ENCODE data around the gene ASGR2.
"Not testable (repeated sequence)": the region's sequence is repeated elsewhere in the genome, so short reads cannot be mapped to it uniquely, and the experiment has no call there.

Gene ASGR2

GRCh38 chr17:7095625-7096024, 19.0 kb downstream of the ASGR2 start:
- TF ChIP-seq CTCF (IDR thresholded peaks at IDR 0.05; ENCODE audit: control insufficient read depth, extremely low read depth, insufficient read depth): no peak
- H3K4me3 ChIP-seq (ENCODE audit: low read depth, low read length): no peak overlapping the region
- no peak for DNase-seq (ENCODE audit: low read depth)

- no peak overlapping the region for H3K4me3 ChIP-seq (ENCODE audit: low read depth, low read length)
Observed at GRCh38 chr17:7094652-7095019, 20.0 kb downstream of the ASGR2 start.

GRCh38 chr17:7091311-7092005, 23.2 kb downstream of the ASGR2 start:
- DNase-seq (ENCODE audit: low read depth); H3K4me3 ChIP-seq (ENCODE audit: low read depth, low read length): not testable (repeated sequence)

More at GRCh38 chr17:7094652-7095019, 20.0 kb downstream of the ASGR2 start:
- TF ChIP-seq CTCF (IDR thresholded peaks at IDR 0.05; ENCODE audit: control insufficient read depth, extremely low read depth, insufficient read depth): no peak
- DNase-seq (ENCODE audit: low read depth): no peak

- not testable (repeated sequence) for H3K4me3 ChIP-seq (ENCODE audit: low read depth, low read length); DNase-seq (ENCODE audit: low read depth)
Observed at GRCh38 chr17:7089570-7089969, 25.1 kb downstream of the ASGR2 start.

GRCh38 chr17:7088442-7088841, 26.2 kb downstream of the ASGR2 start:
- not testable (repeated sequence) for H3K4me3 ChIP-seq (ENCODE audit: low read depth, low read length); DNase-seq (ENCODE audit: low read depth)

GRCh38 chr17:7084088-7084487, 30.5 kb downstream of the ASGR2 start:
- no peak for DNase-seq (ENCODE audit: low read depth)
- no peak for TF ChIP-seq CTCF (IDR thresholded peaks at IDR 0.05; ENCODE audit: control insufficient read depth, extremely low read depth, insufficient read depth)
- H3K4me3 ChIP-seq (ENCODE audit: low read depth, low read length): no peak overlapping the region

GRCh38 chr17:7083592-7083991, 31.0 kb downstream of the ASGR2 start:
- no peak overlapping the region for H3K4me3 ChIP-seq (ENCODE audit: low read depth, low read length)
- DNase-seq (ENCODE audit: low read depth): no peak
- no peak for TF ChIP-seq CTCF (IDR thresholded peaks at IDR 0.05; ENCODE audit: control insufficient read depth, extremely low read depth, insufficient read depth)

GRCh38 chr17:7081341-7082062, 33.1 kb downstream of the ASGR2 start:
- no peak for TF ChIP-seq CTCF (IDR thresholded peaks at IDR 0.05; ENCODE audit: control insufficient read depth, extremely low read depth, insufficient read depth)
- H3K4me3 ChIP-seq (ENCODE audit: low read depth, low read length): no peak overlapping the region
- no peak for DNase-seq (ENCODE audit: low read depth)

Data from LNCaP clone FGC (cell line).